WTC11 (cell line): Measurements from ENCODE around the gene NOP9.

ENCODE experiments used
- CTCF ChIP-seq: fragments of 200-600 bp; IDR thresholded peaks from 2 replicates; pipeline ENCODE4 v1.8.0; 2022; ENCODE audit warnings: antibody characterized with exemption
- FOXP4 ChIP-seq: sonication (generic); formaldehyde crosslinking; IDR thresholded peaks from 2 replicates; pipeline ENCODE4 v1.8.0; 2022; ENCODE audit warnings: mild to moderate bottlenecking, missing genetic modification reagents
- MAX ChIP-seq: sonication (generic); formaldehyde crosslinking; IDR thresholded peaks from 2 replicates; pipeline ENCODE4 v1.8.0; 2022; ENCODE audit warnings: mild to moderate bottlenecking, missing genetic modification reagents
- MYBL2 ChIP-seq: sonication (generic); formaldehyde crosslinking; IDR thresholded peaks from 2 replicates; pipeline ENCODE4 v1.8.1; 2023; ENCODE audit warnings: mild to moderate bottlenecking, moderate library complexity, missing genetic modification reagents
- NFE2L1 ChIP-seq: sonication (generic); formaldehyde crosslinking; IDR thresholded peaks from 2 replicates; pipeline ENCODE4 v1.8.1; 2023; ENCODE audit warnings: missing genetic modification reagents
- PRDM15 ChIP-seq: sonication (generic); formaldehyde crosslinking; IDR thresholded peaks from 2 replicates; pipeline ENCODE4 v1.8.0; 2022; ENCODE audit warnings: missing genetic modification reagents
- PREB ChIP-seq: sonication (generic); formaldehyde crosslinking; IDR thresholded peaks from 2 replicates; pipeline ENCODE4 v1.8.1; 2022; ENCODE audit warnings: mild to moderate bottlenecking, missing genetic modification reagents, moderate library complexity, borderline replicate concordance
- SMAD3 ChIP-seq: sonication (generic); formaldehyde crosslinking; IDR thresholded peaks from 2 replicates; pipeline ENCODE4 v1.8.0; 2022; ENCODE audit warnings: missing genetic modification reagents, mild to moderate bottlenecking, borderline replicate concordance
- SP1 ChIP-seq: sonication (generic); formaldehyde crosslinking; conservative IDR thresholded peaks from 2 replicates; pipeline ENCODE4 v1.8.1; 2022; ENCODE audit warnings: missing genetic modification reagents
- TEAD1 ChIP-seq: sonication (generic); formaldehyde crosslinking; IDR thresholded peaks from 2 replicates; pipeline ENCODE4 v1.8.0; 2022; ENCODE audit warnings: mild to moderate bottlenecking, missing genetic modification reagents
- ZBTB21 ChIP-seq: sonication (generic); formaldehyde crosslinking; IDR thresholded peaks from 2 replicates; pipeline ENCODE4 v1.8.1; 2023; ENCODE audit warnings: mild to moderate bottlenecking, missing genetic modification reagents, borderline replicate concordance
- ZNF317 ChIP-seq: sonication (generic); formaldehyde crosslinking; IDR thresholded peaks from 2 replicates; pipeline ENCODE4 v1.8.1; 2023; ENCODE audit warnings: low read depth, mild to moderate bottlenecking, moderate library complexity, missing genetic modification reagents, borderline replicate concordance

GRCh38 chr14:24342889-24343288 is 43.2 kb downstream of the NOP9 start:
- TF ChIP-seq TEAD1 (no peak), ZBTB21 (CRISPR knock-in tag) (no peak), MYBL2 (no peak), SMAD3 (CRISPR knock-in tag) (no peak), CTCF (no peak), NFE2L1 (CRISPR knock-in tag) (no peak), PRDM15 (CRISPR knock-in tag) (no peak), ZNF317 (no peak), PREB (CRISPR knock-in tag) (no peak), SP1 (no peak), MAX (CRISPR knock-in tag) (no peak), FOXP4 (CRISPR knock-in tag) (no peak)
